Hematopoietic multipotent progenitor cell (in vitro differentiated cells): ENCODE data around the gene KIF25. TPM values are rescaled to one million over a fixed set of nuclear protein-coding genes. Genes with fewer than 3 reads are reported as not detected.
"Not testable (repeated sequence)": the region's sequence is repeated elsewhere in the genome, so short reads cannot be mapped to it uniquely, and the experiment has no call there.

Source experiments
- DNase-seq, 3 donors: peaks; one replicate each; pipeline ENCODE4 v3.0.0-alpha.2; 2011 to 2015; ENCODE audit warnings: low read depth in 2 of 3, low spot score in 2 of 3
- total RNA-seq: library from RNA; depleted of rRNA; stranded (reverse); fragments of >200 nt; gene quantifications from one replicate; pipeline ENCODE4 v1.2.3, GENCODE V29; 2012

Gene KIF25
- total RNA-seq, 1 donor, result not detected

- no peak for DNase-seq
These were observed 22.7 kb upstream of the KIF25 start for GRCh38 chr6:167974640-167975344.

DNA sequence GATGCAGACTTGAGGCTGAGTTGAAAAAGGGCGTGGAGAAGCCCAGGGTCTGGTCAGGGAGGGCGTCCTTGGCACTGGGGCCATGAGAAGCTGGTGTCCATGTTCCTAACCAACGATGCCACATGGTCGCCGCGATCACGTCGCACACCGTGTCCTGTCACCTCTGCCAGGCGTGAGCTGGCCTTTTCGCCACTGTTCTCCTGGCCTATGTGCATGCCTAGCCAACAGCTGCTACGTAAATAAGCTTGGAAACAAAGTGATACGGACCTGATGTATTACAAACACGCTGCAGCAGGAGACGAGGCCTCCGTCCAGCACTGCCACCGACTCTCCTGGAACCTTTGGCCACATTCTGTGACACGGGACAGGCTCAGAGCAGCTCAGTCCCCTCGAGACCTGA lies 22.0 kb upstream of the KIF25 start:
- DNase-seq, result no peak

GRCh38 chr6:167976116-167976657 lies 21.3 kb upstream of the KIF25 start:
- DNase-seq, result not testable (repeated sequence)

- DNase-seq, result no peak
These were observed 20.8 kb upstream of the KIF25 start for GRCh38 chr6:167976708-167977107.

DNA sequence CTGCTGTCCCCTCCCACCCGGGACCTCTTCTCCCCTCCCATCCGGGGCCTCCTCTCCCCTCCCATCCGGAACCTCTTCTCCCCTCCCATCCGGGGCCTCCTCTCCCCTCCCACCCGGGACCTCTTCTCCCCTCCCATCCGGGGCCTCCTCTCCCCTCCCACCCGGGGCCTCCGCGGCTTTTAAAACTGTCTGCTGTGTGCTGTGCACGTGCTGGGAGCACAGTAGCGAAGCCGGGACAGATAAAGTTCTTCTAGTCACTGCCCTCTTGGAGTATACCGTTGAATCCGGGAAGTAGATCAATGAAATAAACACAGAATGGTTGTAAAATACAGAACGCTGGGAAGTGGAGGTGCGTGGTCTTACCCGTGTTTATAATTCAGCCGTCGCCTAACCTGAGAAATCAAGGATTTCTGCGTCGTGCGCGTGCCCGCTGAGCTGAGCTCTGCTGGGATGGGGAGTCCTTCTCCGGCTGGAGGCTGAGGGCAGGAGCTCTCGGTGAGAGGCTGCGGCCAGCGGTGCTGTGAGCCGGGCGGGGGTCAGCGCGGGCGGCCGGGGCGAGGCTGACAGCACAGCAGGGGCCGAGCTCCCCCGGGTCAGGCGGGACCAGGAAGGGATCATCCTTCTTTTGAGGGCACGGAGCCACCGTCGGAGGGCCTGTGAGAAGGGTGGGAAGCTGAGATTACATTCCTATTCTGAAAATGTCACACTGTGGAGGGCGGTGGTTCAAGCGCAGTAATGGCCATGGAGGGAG lies 19.6 kb upstream of the KIF25 start:
- no peak for DNase-seq

DNA sequence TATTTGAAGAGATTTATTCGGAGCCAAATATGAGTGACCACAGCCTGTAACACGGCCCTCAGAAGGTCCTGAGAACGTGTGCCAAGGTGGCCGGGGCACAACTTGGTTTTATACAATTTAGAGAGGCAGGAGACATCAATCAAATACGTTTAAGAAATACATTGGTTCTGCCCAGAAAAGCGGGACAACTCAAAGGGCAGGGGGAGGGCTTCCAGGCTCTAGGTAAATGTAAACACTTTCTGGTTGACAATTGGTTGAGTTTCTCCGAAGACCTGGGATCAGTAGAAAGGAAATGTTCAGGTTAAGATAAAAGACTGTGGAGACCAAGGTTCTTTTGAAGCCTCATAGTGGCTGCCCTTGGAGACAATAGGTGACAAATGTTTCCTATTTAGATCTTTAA lies 18.9 kb upstream of the KIF25 start:
- no peak for DNase-seq

- no peak for DNase-seq
These were observed 17.9 kb upstream of the KIF25 start for GRCh38 chr6:167979436-167980139.

DNA sequence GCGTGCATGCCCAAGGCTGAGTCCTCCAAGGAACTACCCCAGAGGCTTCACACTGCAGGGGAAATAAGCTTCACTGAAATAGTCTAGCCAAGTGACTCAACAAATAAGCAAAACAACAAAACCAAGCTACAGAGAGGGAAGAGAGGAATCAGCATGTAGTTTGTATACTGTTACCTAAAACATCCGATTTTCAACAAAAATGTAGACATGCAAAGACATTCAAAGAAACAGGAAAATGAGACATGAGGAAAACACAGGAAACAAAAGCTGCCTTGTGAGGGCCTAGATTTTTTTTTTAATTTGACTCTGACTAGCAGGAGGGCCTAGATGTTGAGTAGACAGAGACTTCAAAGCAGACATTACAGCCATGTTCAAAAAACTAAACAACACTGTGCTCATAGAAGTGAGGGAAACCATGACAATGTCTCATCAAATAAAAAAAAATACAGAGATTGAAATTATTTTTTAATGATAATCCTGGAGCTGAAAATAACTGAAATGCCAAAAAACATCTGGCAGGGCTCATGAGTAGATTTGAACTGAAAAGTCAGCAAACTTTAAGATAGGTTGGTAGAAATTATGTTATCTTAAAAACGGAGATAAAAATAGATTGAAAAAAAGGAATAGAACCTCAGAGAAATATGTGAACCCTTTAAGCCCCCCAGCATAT lies 16.4 kb upstream of the KIF25 start:
- DNase-seq, result no peak

- DNase-seq, result no peak
These were observed 15.5 kb upstream of the KIF25 start for GRCh38 chr6:167981916-167982462.

DNA sequence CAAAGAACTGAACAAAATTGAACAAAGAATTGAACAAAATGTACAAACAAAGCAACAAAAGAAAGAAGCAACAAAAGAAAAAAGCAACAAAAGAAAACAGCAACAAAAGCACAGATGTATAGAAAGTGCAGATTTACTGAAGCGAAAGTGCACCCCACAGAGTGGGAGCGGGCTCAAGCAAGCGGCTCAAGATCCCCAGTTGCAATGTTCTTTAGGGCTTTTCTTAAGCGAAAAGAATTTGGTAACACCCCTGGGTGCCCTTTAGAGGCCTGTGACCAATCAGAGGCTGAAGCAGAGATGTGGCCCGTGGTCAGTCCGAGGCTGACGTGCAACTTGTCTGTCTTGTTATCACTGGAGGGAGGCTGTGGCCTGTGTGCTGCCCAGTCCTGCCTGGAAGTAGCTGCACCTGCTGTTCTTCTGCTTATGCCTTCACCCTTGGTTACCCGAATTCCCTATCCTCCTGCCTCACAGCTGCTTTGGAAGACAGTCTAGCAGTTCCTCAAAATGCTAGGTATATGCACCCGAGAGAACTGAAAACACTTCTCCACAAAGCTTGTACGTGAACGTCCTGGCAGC lies 13.2 kb upstream of the KIF25 start:
- no peak for DNase-seq

DNA sequence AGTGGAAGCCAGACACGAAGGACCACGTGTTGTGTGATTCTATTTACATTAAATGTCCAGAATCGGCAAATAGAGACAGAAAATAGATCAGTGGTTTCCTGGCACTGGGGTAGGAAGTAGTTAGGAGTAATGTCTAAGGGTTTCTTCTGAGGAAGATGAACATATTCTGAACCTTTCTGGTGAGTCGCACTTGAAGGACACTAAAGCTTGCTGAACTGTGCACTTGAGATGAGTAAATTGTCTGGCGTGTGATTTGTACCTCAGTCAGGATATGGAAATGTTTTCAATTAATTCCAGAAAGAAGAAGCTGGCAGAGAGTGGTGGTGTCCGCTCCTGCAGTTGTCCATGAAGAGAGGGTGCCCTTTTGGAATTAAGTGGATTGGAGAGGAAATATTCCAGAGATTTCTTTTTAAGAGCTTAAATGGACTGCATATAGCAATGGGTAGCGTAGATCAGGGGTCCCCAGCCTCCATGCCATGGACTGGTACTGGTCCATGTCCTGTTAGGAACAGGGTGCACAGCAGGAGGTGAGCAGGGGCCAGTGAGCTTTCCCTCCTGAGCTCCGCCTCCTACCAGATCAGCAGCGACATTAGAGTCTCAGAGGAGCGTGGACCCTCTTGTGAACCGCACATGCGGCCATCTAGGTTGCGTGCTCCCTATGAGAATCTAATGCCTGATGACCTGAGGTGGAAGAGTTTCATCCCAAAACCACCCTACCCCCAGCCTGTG lies 12.4 kb upstream of the KIF25 start:
- DNase-seq, result no peak

DNA sequence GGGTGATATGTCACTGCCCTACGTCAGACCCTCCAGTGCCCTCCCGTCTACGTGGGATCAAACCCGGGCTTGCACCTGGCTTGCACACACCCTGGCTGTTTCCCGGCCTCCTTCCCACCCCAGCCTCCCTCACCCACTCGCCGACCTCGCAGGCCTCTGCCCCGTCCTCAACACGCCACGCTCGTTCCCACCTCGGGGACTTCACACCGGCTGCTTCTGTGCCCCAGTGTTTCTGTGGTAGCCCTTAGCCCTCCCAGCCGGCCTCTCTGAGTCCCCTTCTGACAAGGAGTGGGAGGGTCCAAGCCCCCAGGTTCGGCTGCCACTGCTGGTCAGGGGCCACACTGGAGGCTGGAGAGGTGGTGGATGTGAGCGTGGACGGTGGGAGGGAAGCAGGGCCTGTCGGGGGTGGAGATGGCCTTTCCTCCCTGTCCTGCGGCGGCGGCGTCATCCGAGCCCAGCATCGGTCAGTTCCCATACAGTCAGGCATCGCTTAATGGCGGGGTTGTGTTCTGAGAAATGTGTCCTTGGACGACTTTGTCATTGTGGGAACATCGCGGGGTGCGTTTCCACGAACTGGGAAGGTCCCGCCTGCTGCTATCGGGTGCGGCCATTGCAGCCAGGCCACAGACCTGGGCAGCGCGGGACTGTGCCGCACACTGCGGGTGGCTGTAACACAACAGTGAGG lies 11.4 kb upstream of the KIF25 start:
- DNase-seq, result no peak

DNA sequence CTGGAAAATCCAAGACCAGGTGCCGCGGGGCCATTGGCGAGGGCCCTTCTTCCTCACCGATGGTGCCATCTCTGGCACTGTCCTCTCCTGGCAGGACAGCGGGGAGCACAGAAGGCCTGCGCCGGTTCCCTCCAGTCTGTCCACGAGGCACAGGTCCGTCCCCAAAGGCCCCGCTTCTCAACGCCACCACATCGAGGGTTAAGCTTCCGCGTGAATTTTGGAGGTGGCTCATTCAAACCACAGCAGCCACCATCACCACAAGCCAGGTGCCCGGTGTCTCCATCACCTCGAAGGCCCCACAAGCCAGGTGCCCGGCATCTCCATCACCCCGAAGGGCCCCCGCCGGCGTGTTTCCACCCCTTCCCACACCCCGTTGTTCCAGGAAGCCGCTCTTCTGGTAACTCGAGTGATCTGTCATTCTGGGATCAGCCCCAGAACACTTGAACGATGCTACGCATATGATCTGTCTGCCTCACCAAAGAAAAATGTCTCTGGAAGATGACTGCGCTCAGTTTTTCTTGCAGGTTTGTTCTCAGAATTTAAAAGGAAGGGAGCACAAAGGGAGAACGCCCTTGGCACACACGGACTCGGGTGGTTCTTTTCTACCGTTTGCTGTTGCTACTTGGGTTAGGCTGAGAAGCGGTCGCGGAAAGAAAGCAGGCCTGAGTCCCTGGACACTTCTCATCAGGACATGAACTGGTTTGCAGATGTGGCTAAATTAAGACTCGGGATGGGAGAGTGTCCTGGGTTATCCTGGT lies 9.9 kb upstream of the KIF25 start:
- DNase-seq, result no peak

- no peak for DNase-seq
These were observed 9.3 kb upstream of the KIF25 start for GRCh38 chr6:167988154-167988495.

DNA sequence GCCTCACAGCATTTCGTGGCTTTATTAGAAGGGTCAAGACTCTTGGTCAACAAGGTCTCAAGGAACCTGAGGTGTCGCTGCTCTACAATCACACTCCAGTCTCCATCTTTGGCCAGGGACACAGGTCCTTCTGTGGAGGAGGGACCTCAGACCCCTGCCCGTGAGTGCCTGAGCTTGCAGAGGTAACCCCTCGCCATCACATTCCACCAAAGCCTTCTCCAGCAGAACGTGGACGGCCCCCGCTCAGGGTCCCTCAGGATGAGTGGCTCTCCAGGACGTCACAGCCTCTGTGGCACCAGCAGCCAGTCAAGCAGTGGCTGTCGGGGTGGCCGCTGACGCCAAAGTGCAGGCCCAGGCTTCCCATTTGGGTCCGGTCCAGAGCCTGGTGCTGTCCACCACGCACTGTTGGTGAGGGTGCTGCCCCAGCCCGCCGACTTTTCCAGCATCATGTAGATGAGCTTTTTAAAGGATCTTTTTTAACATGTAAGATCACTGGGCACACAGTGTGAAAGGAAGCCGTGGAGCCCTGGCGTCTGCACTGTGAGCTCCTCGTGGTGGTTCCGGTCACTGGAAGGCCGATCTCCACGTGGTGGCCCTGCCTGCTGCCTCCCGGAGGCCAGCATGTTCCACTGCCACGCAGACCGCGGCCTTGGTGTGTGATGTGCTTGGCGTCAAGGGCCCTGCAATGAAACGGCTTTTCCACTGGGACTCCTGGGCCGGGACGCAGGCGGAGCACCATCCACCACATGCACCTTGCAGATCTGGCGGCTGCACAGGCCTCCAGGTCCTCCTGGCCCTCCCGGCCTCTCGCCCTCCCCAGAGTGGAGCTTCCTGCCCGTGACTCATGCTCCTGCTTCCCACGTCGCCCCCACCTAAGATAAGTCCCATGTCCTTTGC lies 8.3 kb upstream of the KIF25 start:
- no peak for DNase-seq

DNA sequence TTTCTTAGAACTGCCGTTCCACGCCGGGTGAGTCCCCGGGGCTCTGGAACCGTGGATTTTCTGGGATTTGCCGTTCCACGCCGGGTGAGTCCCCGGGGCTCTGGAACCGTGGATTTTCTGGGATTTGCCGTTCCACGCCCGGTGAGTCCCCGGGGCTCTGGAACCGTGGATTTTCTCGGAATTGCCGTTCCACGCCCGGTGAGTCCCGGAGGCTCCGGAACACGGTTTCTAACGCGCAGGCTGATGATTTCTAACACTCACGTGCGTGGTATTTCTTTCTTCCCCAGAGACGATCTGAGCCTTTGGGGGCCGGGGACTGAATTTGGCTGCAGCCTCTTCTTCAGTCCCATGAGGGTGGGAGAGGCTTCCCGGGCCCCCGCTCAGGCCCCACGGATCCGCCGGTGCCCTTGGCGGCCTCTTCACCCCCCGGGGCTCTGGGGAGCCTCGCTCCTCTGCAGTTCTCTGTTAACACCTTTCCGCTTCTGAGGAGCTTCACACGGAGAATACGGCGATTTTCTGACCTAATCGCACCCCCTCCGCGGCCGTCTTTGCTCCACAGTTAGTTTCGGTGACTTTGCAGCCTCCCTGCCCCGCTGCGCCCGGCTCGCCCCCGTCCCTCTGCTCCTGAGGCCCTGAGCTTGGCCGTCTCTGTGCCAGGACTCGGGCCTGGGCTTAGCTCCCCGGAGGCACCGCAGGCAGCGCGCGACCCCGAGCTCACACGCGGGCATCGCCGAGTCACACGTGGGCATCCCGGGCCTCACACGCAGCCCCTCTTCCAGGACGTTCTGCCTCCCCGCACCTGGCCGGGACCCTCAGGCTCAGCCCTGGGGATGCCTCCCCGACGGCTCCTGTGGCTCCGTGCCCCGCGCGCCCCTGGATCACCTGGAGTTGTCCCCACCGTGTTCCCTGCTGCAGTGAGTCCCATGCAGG lies 7.2 kb upstream of the KIF25 start:
- no peak for DNase-seq
